SU-DHL-6 (cell line): ENCODE results near the gene DMD.

ENCODE experiments used
- H2AFZ ChIP-seq: fragments of 200-600 bp; sonication (generic); 2 replicates; pipeline ENCODE4 v1.6.1; 2014; ENCODE audit warnings: low read depth, mild to moderate bottlenecking, moderate library complexity, mixed read lengths, antibody characterized with exemption, low read length; ENCODE audit not compliant: severe bottlenecking
- H3F3A ChIP-seq: fragments of 200-600 bp; shearing (Covaris generic); 2 replicates; pipeline ENCODE4 v1.6.0; 2016; ENCODE audit warnings: antibody characterized with exemption, mild to moderate bottlenecking; ENCODE audit not compliant: insufficient read depth
- H3K27ac ChIP-seq: fragments of 200-600 bp; sonication (generic); 2 replicates; pipeline ENCODE4 v1.5.1; 2016; ENCODE audit warnings: low read depth, mild to moderate bottlenecking, low read length, moderate library complexity, mixed read lengths
- H3K27me3 ChIP-seq: fragments of 200-600 bp; sonication (generic), shearing (Covaris generic); 2 replicates; pipeline ENCODE4 v1.6.0; 2014; ENCODE audit warnings: mild to moderate bottlenecking, low read length
- H3K36me3 ChIP-seq: fragments of 200-600 bp; sonication (generic); 2 replicates; pipeline ENCODE4 v1.6.1; 2014; ENCODE audit warnings: mild to moderate bottlenecking, low read length, mixed read lengths
- H3K4me2 ChIP-seq: fragments of 300-600, 200-600 bp; shearing (Covaris generic), sonication (generic); 2 replicates; pipeline ENCODE4 v1.6.0; 2014; ENCODE audit warnings: low read length, low read depth, mild to moderate bottlenecking; ENCODE audit not compliant: poor library complexity, severe bottlenecking
- H3K4me3 ChIP-seq: fragments of 200-600 bp; sonication (generic); 2 replicates; pipeline ENCODE4 v1.5.1; 2014; ENCODE audit warnings: antibody characterized with exemption, low read length, mild to moderate bottlenecking, mixed read lengths; ENCODE audit not compliant: insufficient read depth, poor library complexity, severe bottlenecking
- H3K79me2 ChIP-seq: fragments of 200-600 bp; sonication (generic); 2 replicates; pipeline ENCODE4 v1.6.1; 2014; ENCODE audit warnings: mild to moderate bottlenecking, low read length, moderate library complexity; ENCODE audit not compliant: insufficient read depth
- H3K9ac ChIP-seq: fragments of 200-600 bp; sonication (generic); 2 replicates; pipeline ENCODE4 v1.7.0; 2014; ENCODE audit warnings: mild to moderate bottlenecking, low read length
- H3K9me2 ChIP-seq: fragments of 200-600 bp; sonication (generic); replicated peaks from 2 replicates; pipeline ENCODE4 v1.6.1; 2014; ENCODE audit warnings: low read length; ENCODE audit not compliant: insufficient read depth
- H3K9me3 ChIP-seq: fragments of 200-600 bp; sonication (generic); 2 replicates; pipeline ENCODE4 v1.6.1; 2014; ENCODE audit warnings: low read length, mixed read lengths; ENCODE audit not compliant: insufficient read depth
- H4K20me1 ChIP-seq: fragments of 200-600 bp; sonication (generic); 2 replicates; pipeline ENCODE4 v1.6.1; 2014; ENCODE audit warnings: low read depth, mild to moderate bottlenecking, antibody characterized with exemption, low read length, moderate library complexity, mixed read lengths
- CTCF ChIP-seq: fragments of 200-600 bp; sonication (generic); IDR thresholded peaks from one replicate; pipeline ENCODE4 v1.5.1; 2017; ENCODE audit warnings: antibody characterized with exemption, mild to moderate bottlenecking, low read length, moderate library complexity; ENCODE audit not compliant: insufficient read depth, poor library complexity, severe bottlenecking
- EZH2phosphoT487 ChIP-seq: fragments of 200-600 bp; sonication (generic), shearing (Covaris generic); conservative IDR thresholded peaks from 2 replicates; pipeline ENCODE4 v1.6.1; 2018; ENCODE audit warnings: mild to moderate bottlenecking, antibody characterized with exemption, low read length, moderate library complexity, mixed read lengths

The DMD gene

GRCh38 chrX:32370456-32371205 is 840.7 kb downstream of the DMD start:
- Histone ChIP-seq H3K36me3 (no peaks in the 10 kb centered on the region), H4K20me1 (no peaks in the 10 kb centered on the region), H3K9me2 (no peaks in the 10 kb centered on the region), H3F3A (no peaks in the 10 kb centered on the region), H3K4me2 (no peak overlapping the region), H2AFZ (no peak overlapping the region), H3K4me3 (no peak overlapping the region), H3K79me2 (no peaks in the 10 kb centered on the region), H3K9ac (no peak overlapping the region), H3K27ac (no peak overlapping the region), H3K27me3 (no peaks in the 10 kb centered on the region), H3K9me3 (no peaks in the 10 kb centered on the region)
- TF ChIP-seq EZH2phosphoT487 (no peak), CTCF (no peak)

- Histone ChIP-seq H3K9me3 (no peaks in the 10 kb centered on the region), H3K36me3 (no peaks in the 10 kb centered on the region), H3K9ac (no peak overlapping the region), H3K79me2 (no peaks in the 10 kb centered on the region), H2AFZ (no peak overlapping the region), H3K4me2 (no peak overlapping the region), H4K20me1 (no peaks in the 10 kb centered on the region), H3K27ac (no peak overlapping the region), H3K27me3 (no peaks in the 10 kb centered on the region), H3F3A (no peaks in the 10 kb centered on the region), H3K9me2 (no peaks in the 10 kb centered on the region), H3K4me3 (no peak overlapping the region)
- TF ChIP-seq EZH2phosphoT487: no peak
- TF ChIP-seq CTCF: no peak
Observed at GRCh38 chrX:32293962-32294700, 917.2 kb downstream of the DMD start.

DNA sequence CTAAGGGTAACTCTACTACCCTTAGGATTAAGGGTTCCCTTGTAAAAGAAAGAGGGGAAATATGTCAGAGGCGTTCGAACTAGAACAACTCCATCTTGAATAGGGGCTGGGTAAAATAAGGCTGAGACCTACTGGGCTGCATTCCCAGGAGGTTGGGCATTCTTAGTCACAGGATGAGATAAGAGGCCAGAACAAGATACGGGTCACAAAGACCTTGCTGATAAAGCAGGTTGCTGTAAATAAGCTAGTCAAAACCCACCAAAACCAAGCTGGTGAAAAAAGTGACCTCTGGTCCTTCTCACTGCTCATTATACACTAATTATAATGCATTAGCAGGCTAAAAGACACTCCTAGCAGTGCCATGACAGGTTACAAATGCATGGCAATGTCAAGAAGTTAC is 922.0 kb downstream of the DMD start:
- Histone ChIP-seq H3K79me2 (no peaks in the 10 kb centered on the region), H3K27ac (no peak overlapping the region), H3K9ac (no peak overlapping the region), H3K27me3 (no peaks in the 10 kb centered on the region), H3K9me2 (no peaks in the 10 kb centered on the region), H3K4me2 (no peak overlapping the region), H3K4me3 (no peak overlapping the region), H4K20me1 (no peaks in the 10 kb centered on the region), H3F3A (no peaks in the 10 kb centered on the region), H2AFZ (no peak overlapping the region), H3K9me3 (no peaks in the 10 kb centered on the region), H3K36me3 (no peaks in the 10 kb centered on the region)
- TF ChIP-seq CTCF (no peak), EZH2phosphoT487 (no peak)
